ENCODE measurements around the gene SAPCD1. TPM values are rescaled to one million over a fixed set of nuclear protein-coding genes. Genes with fewer than 3 reads are reported as not detected.
A peak's percentile ranks its signal among the peaks of the same experiment; 100 is the strongest.
"Not testable (repeated sequence)": the region's sequence is repeated elsewhere in the genome, so short reads cannot be mapped to it uniquely, and the experiment has no call there.

Gene SAPCD1
- total RNA-seq, 3 donors from 2014 or later = 1.6 to 2.0 TPM; not detected in 1

DNA sequence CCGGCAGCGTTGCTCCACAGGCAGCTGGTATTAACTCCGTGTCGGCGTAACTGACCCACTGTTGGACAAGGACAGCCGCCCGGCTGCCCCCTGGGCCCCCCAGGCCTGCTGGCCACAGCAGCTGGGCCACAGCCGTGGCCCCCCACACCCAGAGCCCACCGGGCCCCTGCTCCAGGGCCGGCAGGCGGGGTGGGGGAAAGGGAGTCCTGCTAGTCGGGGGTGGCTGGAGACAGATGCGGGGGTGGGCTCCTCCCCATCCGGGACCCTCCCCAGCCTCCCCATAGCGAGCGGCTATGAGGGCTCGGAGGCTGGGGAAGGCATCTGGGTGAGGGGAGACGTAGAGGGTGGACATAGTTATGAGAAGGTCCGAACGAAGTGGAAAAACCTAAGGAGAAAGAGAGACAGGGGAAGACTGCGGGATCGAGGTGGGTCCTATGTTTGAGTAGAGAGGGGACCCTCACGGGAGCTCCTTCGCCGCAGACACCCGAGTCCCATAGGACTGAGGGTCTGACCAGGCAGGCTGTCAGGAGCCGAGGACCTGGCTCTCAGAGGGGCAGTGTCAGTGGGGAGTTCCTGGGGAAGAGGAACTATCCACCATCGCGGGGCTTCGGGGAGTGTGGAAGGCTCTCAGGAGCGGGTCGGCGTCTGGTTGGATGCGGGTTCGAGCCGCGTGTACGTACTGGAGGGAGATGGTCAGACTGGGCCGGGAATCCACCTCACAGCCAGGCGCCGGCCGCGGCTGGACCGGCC lies 32.6 kb downstream of the SAPCD1 start:
- H3K9me3 ChIP-seq = no peaks in the 10 kb centered on the region
- no peak for DNase-seq (ENCODE audit: low spot score in 2 of 2)
- peak overlapping the region; percentile 74 to 88 (median 75) for H3K4me3 ChIP-seq
- no peaks in the 10 kb centered on the region for H3K27me3 ChIP-seq
- no peaks in the 10 kb centered on the region for H3K36me3 ChIP-seq
- intact Hi-C loops (cut with DNase I; ENCODE audit: low total_unique reads) = no loop called here
- H3K27ac ChIP-seq = peak overlapping the region; percentile 97 to 99
- peak in 1 of 3 donors; percentile 9 for TF ChIP-seq POLR2AphosphoS5 (IDR thresholded peaks at IDR 0.05)
- no peak for TF ChIP-seq POLR2A (IDR thresholded peaks at IDR 0.05)
- TF ChIP-seq, protein P1, sequence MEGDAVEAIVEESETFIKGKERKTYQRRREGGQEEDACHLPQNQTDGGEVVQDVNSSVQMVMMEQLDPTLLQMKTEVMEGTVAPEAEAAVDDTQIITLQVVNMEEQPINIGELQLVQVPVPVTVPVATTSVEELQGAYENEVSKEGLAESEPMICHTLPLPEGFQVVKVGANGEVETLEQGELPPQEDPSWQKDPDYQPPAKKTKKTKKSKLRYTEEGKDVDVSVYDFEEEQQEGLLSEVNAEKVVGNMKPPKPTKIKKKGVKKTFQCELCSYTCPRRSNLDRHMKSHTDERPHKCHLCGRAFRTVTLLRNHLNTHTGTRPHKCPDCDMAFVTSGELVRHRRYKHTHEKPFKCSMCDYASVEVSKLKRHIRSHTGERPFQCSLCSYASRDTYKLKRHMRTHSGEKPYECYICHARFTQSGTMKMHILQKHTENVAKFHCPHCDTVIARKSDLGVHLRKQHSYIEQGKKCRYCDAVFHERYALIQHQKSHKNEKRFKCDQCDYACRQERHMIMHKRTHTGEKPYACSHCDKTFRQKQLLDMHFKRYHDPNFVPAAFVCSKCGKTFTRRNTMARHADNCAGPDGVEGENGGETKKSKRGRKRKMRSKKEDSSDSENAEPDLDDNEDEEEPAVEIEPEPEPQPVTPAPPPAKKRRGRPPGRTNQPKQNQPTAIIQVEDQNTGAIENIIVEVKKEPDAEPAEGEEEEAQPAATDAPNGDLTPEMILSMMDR (IDR thresholded peaks at IDR 0.05) = no peak
- H3K4me1 ChIP-seq = no peaks in the 10 kb centered on the region

DNA sequence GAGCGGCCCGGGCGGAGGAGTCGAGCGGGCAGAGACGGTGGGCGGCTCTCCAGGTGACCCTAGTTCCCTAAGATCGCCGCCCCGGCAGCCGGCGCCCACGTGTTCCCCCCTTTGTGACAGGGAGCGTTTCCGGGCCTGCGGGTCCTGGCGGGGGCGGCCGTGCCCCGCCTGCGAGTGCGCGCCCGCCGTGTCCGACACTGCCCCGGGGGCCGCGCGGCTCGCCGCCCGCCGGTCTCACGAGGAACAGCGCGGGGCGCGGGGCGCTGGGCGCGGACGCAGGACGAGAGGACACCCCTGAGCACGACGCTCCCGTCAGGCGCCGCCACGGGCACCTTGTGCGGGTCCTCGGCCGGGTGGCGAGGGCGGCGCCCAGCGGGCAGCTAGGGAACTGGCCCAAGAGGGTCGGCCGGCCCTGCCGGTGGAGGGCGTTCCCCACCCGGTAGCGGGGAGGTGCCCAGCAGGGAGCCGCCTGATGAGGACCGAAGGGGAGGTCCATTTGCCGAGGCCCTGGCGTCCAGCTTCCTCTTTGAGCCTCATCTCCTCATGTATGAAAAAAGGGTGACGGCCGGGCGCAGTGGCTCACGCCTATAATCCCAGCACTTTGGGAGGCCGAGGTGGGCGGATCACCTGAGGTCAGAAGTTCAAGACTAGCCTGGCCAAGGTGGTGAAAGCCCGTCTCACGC lies 33.3 kb downstream of the SAPCD1 start, which contains the start of gene VARS1:
Gene VARS1 (minus strand): TSS at position 137 of the 683 bp plus-strand sequence. CDS start 535 bp downstream, outside the sequence.
- Histone ChIP-seq H3K4me3 (peak within 1 kb of the TSS; percentile 74 to 88 (median 75)), H3K27ac (peak within 1 kb of the TSS; percentile 97 to 99), H3K27me3 (no peaks in the 10 kb centered on the region), H3K4me1 (no peaks in the 10 kb centered on the region), H3K36me3 (no peaks in the 10 kb centered on the region), H3K9me3 (no peaks in the 10 kb centered on the region)
- peak; percentile 89 to 92 for DNase-seq (ENCODE audit: low spot score in 2 of 2)
- intact Hi-C loops (cut with DNase I; ENCODE audit: low total_unique reads) = no loop called here
- no peak for TF ChIP-seq POLR2A (IDR thresholded peaks at IDR 0.05)
- TF ChIP-seq, protein P1 (IDR thresholded peaks at IDR 0.05) = peak; percentile 68 to 97 (median 83)
- TF ChIP-seq POLR2AphosphoS5 (IDR thresholded peaks at IDR 0.05) = peak in 2 of 3 donors; percentile 35 to 45

DNA sequence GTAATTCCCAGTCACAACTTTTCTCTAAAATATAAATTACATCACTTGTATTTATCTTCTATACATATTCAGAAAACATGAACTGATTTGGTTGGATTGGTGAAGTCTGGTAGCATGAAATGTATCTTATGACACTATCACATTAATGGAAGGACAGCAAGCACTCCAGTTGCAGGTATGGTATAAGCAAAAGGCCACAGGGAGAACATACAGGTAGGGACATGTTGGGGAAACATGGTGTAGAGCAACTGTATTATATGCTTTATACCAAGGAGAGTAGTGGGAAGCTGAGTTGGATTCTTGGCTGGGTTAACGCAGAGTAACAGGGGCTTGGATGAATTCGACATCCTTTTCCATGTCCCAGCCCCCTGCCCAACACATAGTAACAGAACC lies 34.5 kb downstream of the SAPCD1 start:
- no peak for DNase-seq (ENCODE audit: low spot score in 2 of 2)
- Histone ChIP-seq H3K9me3 (no peaks in the 10 kb centered on the region), H3K27me3 (no peaks in the 10 kb centered on the region), H3K4me1 (no peaks in the 10 kb centered on the region), H3K27ac (peak overlapping the region in 1 of 2 donors; percentile 26), H3K4me3 (no peak overlapping the region), H3K36me3 (no peaks in the 10 kb centered on the region)
- intact Hi-C loops (cut with DNase I; ENCODE audit: low total_unique reads) = no loop called here
- TF ChIP-seq, protein P1 (IDR thresholded peaks at IDR 0.05) = no peak
- TF ChIP-seq POLR2A (IDR thresholded peaks at IDR 0.05) (no peak), POLR2AphosphoS5 (IDR thresholded peaks at IDR 0.05) (no peak)

DNA sequence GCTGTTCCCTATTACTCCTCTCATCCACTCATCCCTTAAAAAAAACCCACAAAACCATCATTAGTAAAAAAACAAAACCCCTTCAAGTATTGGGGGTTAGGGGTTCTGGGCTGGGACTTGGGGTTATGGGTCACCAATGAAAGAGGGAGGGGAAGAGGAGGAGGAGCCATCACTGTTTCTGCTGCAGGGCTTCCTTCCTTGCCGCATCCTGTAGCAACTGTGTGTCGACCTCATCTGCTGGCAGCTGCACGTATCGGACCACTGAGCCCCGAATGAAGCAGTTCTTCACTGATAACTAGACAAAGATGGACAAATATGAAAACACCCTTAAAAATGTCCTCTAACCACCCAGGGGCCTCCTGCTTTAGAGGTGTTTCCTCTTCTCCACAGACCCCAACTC lies 35.1 kb downstream of the SAPCD1 start:
- Histone ChIP-seq H3K27me3 (no peaks in the 10 kb centered on the region), H3K4me3 (no peak overlapping the region), H3K9me3 (no peaks in the 10 kb centered on the region), H3K27ac (peak overlapping the region in 1 of 2 donors; percentile 26), H3K36me3 (no peaks in the 10 kb centered on the region), H3K4me1 (no peaks in the 10 kb centered on the region)
- TF ChIP-seq, protein P1 (IDR thresholded peaks at IDR 0.05) = no peak
- no peak for TF ChIP-seq POLR2AphosphoS5 (IDR thresholded peaks at IDR 0.05)
- no peak for TF ChIP-seq POLR2A (IDR thresholded peaks at IDR 0.05)
- DNase-seq (ENCODE audit: low spot score in 2 of 2) = no peak
- intact Hi-C loops (cut with DNase I; ENCODE audit: low total_unique reads) = no loop called here

DNA sequence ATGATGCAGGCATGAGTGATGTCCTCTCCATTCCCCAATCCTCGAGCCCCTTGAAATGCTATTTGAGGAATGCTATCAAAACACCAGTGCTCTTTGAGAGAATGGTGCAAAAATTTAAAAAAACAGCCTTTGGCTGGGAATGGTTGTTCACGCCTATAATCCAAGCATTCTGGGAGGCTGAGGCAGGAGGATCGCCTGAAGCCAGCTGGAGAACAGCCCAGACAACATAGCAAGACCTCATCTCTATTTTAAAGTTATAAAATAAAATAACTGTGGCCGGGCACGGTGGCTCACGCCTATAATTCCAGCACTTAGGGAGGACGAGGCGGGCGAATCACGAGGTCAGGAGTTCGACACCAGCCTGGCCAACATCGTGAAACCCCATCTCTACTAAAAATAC lies 37.3 kb downstream of the SAPCD1 start:
- Histone ChIP-seq H3K27me3 (no peaks in the 10 kb centered on the region), H3K27ac (no peak overlapping the region), H3K9me3 (no peaks in the 10 kb centered on the region), H3K4me3 (no peak overlapping the region), H3K36me3 (no peaks in the 10 kb centered on the region), H3K4me1 (no peaks in the 10 kb centered on the region)
- no peak for TF ChIP-seq POLR2A (IDR thresholded peaks at IDR 0.05)
- TF ChIP-seq, protein P1 (IDR thresholded peaks at IDR 0.05) = no peak
- TF ChIP-seq POLR2AphosphoS5 (IDR thresholded peaks at IDR 0.05) = no peak
- intact Hi-C loops (cut with DNase I; ENCODE audit: low total_unique reads) = no loop called here
- DNase-seq (ENCODE audit: low spot score in 2 of 2) = no peak

DNA sequence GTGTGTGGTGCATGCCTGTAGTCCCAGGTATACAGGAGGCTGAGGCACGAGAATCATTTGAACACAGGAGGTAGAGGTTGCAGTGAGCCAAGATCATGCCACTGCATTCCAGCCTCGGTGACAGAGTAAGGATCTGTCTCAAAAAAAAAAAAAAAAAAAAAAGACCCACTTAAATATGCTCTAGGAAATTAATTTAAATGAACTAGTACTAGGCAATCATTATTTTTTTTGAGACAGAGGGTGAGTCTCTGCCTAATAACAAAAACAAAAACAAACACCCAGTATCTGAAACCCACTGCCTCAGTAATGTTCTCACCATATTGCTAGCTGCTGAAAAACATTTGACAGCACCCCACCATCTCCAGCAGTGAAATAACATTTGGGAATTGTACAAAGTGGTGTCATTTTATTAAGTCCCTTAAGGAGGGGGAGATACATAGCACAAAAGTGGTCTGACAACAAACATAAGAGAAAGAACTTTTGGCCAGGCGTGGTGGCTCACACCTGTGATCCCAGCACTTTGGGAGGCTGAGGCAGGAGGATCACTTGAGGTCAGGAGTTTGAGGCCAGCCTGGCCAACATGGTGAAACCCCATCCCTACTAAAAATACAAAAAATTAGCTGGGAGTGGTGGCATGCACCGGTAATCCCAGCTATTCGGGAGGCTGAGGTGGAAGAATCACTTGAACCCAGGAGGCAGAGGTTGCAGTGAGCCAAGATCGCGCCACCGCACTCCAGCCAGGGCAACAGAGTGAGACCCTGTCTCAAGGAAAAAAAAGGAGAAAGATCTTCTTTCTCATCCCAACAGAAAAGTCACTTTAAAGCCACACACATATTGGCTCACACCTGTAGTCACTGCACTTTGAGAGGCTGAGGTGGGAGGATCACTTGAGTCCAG lies 38.8 kb downstream of the SAPCD1 start:
- DNase-seq (ENCODE audit: low spot score in 2 of 2); intact Hi-C loops (cut with DNase I; ENCODE audit: low total_unique reads): not testable (repeated sequence)

More for the DNA sequence above, 38.8 kb downstream of the SAPCD1 start:
- H3K27me3 ChIP-seq, H3K9me3 ChIP-seq, H3K4me1 ChIP-seq, H3K36me3 ChIP-seq, H3K4me3 ChIP-seq, H3K27ac ChIP-seq: not testable (repeated sequence)
